ENCODE data around the gene CSNK1G2.

DNA sequence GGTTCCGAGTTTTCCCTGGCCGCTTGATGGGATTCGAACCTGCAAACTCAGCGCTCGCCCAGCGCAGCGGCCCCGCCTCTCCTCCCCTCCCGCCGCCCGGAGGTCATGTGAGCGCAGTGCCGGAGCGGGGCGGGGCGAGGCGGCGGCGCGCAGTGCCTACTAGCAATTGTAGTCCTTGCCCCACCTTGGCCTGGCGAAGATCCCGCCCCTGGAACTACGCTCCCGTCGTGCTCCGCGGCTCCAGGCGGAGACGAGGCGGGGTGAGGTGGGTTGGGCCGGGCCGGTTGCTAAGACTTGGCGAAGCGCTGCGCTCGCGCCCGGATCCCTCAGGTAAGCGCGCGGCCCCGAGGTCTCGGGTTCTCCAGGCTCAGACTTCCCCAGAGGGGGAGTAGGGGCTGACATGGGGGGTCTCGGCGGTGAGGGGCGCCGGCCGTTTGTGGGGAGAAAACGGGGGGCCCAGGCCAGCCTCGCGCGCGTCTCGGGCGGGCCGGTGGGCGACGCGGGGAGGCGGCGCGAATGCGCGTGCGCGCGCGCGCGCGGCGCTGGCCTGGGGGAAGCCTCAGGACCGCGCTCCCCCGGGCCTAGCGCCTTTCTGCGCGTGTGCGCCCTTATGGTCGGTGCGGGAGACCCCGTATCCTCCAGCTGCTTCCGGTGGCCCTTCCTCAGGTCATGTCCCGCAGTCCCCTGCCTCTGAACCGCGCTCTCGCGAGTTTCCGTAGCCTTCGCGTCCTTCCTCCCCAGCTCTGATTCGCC, 35.7 kb upstream of the CSNK1G2 start, which contains the start of the genes ADAT3 and SCAMP4:
- TF ChIP-seq YY1 (IDR thresholded peaks at IDR 0.05; ENCODE audit: insufficient read depth, insufficient read length) (no peak), ZNF274 (IDR thresholded peaks at IDR 0.05; ENCODE audit: low read depth, low read length) (no peak)
